CD4-positive, alpha-beta T cell treated with Interleukin-6 for 4 hours (primary cell): Measurements from ENCODE around the gene WDR45B.

Source experiments
- DNase-seq: peaks from one replicate; pipeline ENCODE4 v3.0.0-alpha.2; 2020; ENCODE audit warnings: mixed read lengths

The WDR45B gene

GRCh38 chr17:82675476-82676245, 27.4 kb upstream of the WDR45B start:
- DNase-seq, result no peak

GRCh38 chr17:82674656-82675475, 26.6 kb upstream of the WDR45B start:
- DNase-seq, result no peak

- DNase-seq, result no peak
These were observed 22.6 kb upstream of the WDR45B start for GRCh38 chr17:82670661-82671450.

- peak; percentile 56 for DNase-seq
These were observed 20.4 kb upstream of the WDR45B start for GRCh38 chr17:82668631-82669099.

GRCh38 chr17:82668024-82668630, 19.9 kb upstream of the WDR45B start:
- DNase-seq, result no peak

- no peak for DNase-seq
These were observed 19.4 kb upstream of the WDR45B start for GRCh38 chr17:82667668-82668000.

- no peak for DNase-seq
These were observed 18.9 kb upstream of the WDR45B start for GRCh38 chr17:82666931-82667667.

- DNase-seq, result no peak
These were observed 17.6 kb upstream of the WDR45B start for GRCh38 chr17:82665891-82666290.

GRCh38 chr17:82665217-82665616, 17.0 kb upstream of the WDR45B start:
- DNase-seq, result no peak

GRCh38 chr17:82664701-82665182, 16.5 kb upstream of the WDR45B start:
- no peak for DNase-seq

- no peak for DNase-seq
These were observed 16.0 kb upstream of the WDR45B start for GRCh38 chr17:82664276-82664575.

- no peak for DNase-seq
These were observed 15.4 kb upstream of the WDR45B start for GRCh38 chr17:82663381-82664275.

GRCh38 chr17:82662711-82663261, 14.5 kb upstream of the WDR45B start:
- DNase-seq, result no peak

GRCh38 chr17:82661717-82662683, 13.8 kb upstream of the WDR45B start:
- no peak for DNase-seq

GRCh38 chr17:82659886-82660285, 11.6 kb upstream of the WDR45B start:
- no peak for DNase-seq

- DNase-seq, result no peak
These were observed 10.7 kb upstream of the WDR45B start for GRCh38 chr17:82658796-82659452.

- DNase-seq, result no peak
These were observed 10.1 kb upstream of the WDR45B start for GRCh38 chr17:82658331-82658730.

GRCh38 chr17:82657926-82658325, 9.7 kb upstream of the WDR45B start:
- DNase-seq, result no peak

GRCh38 chr17:82656266-82656665, 8.0 kb upstream of the WDR45B start:
- no peak for DNase-seq
